Heart left ventricle (tissue), 16 donors: ENCODE results near the gene CAVIN4. TPM values are rescaled to one million over a fixed set of nuclear protein-coding genes. Genes with fewer than 3 reads are reported as not detected.
A peak's percentile ranks its signal among the peaks of the same experiment; 100 is the strongest.

Experiments
- ATAC-seq, 4 donors: fragments of 200-7000 bp; cut with Tn5 transposase; one replicate each; pipeline ENCODE4 v1.9.1; 2020 to 2022; ENCODE audit warnings: moderate library complexity in 4 of 4, mild to moderate bottlenecking in 3 of 4, moderate number of reproducible peaks in 1 of 4
- DNase-seq, 5 donors: peaks; one replicate each; pipeline ENCODE4 v3.0.0-alpha.2; 2020
- H3K27ac ChIP-seq, 12 donors: fragments of 200-600 bp; sonication (generic) in 4 of 12; one replicate each; pipeline versions ENCODE4 v1.5.0 to v1.8.0; 2016 to 2022; ENCODE audit warnings: mild to moderate bottlenecking in 2 of 12
- H3K27me3 ChIP-seq, 9 donors: fragments of 200-600 bp; sonication (generic) in 2 of 9; one replicate each; pipeline versions ENCODE4 v1.5.1 to v1.8.0; 2016 to 2022; ENCODE audit warnings: mild to moderate bottlenecking in 3 of 9
- H3K36me3 ChIP-seq, 9 donors: fragments of 200-600 bp; sonication (generic) in 2 of 9; one replicate each; pipeline versions ENCODE4 v1.5.0 to v1.8.0; 2018 to 2022; ENCODE audit warnings: mild to moderate bottlenecking in 2 of 9
- H3K4me1 ChIP-seq, 12 donors: fragments of 200-600 bp; sonication (generic) in 4 of 12; one replicate each; pipeline versions ENCODE4 v1.5.0 to v1.8.0; 2016 to 2022; ENCODE audit warnings: mild to moderate bottlenecking in 3 of 12
- H3K4me3 ChIP-seq, 12 donors: fragments of 200-600 bp; sonication (generic) in 4 of 12; one replicate each; pipeline versions ENCODE4 v1.5.0 to v1.8.0; 2017 to 2022; ENCODE audit warnings: mild to moderate bottlenecking in 9 of 12, moderate library complexity in 4 of 12
- H3K9me3 ChIP-seq, 12 donors: fragments of 200-600 bp; sonication (generic) in 4 of 12; one replicate each; pipeline versions ENCODE4 v1.5.0 to v1.8.0; 2016 to 2022; ENCODE audit warnings: mild to moderate bottlenecking in 1 of 12
- CTCF ChIP-seq, 12 donors: fragments of 200-600 bp; sonication (generic) in 4 of 12; IDR thresholded peaks; one replicate each; pipeline versions ENCODE4 v1.5.0 to v1.8.0; 2018 to 2022; ENCODE audit warnings: antibody characterized with exemption in 12 of 12, mild to moderate bottlenecking in 5 of 12
- POLR2A ChIP-seq, 2 donors: fragments of 450-650 bp; IDR thresholded peaks; one replicate each; pipeline ENCODE4 v1.6.1; 2017; ENCODE audit warnings: antibody characterized with exemption in 2 of 2, mild to moderate bottlenecking in 2 of 2, moderate library complexity in 2 of 2
- WGBS, 4 donors: extraction: QIAGEN DNeasy Blood & Tissue Kit in 2 of 4; methylation state at CpG; one replicate each; pipeline versions ENCODE4 v1.1.5 to v1.1.7; 2013 to 2018; 5-methylcytosine and 5-hydroxymethylcytosine counted together
- intact Hi-C, 10 donors: fragments of 100-400 bp; cut with DNase I; formaldehyde crosslinking; loops; one replicate each; pipeline versions ENCODE4 v1.11.1 to v1.14.2; 2022
- polyA plus RNA-seq, 2 donors: library from polyadenylated mRNA; stranded (reverse); fragments of 200-250 nt; gene quantifications; one replicate each; pipeline ENCODE4 v1.2.3, GENCODE V29; 2013
- total RNA-seq, 9 donors: library from RNA; depleted of rRNA in 2 of 9; stranded (reverse); fragments of >200 nt in 2 of 9; fragmentation: NEBNext Ultra II Directional in 3 of 9; extraction: Animal tissue kit (Norgen Biotek cat#: 25700) in 3 of 9; gene quantifications; one replicate each; pipeline versions ENCODE4 v1.1.0 to v1.2.4, GENCODE V29; 2016 to 2023
- donor health status: ischemic (EF 13 %, LVEDD 7.1; RV severe dilation, severe dysfunction).
- donor health status: healthy with polysubstance abuse.
- donor health status: DM: no; HTN: yes; CAD: no.
- donor health status: DM: no; HTN: no; CAD: no.
- donor health status: ischemic (EF 25% LVEDD 6.9; RV normal size, moderate dysfunction).
- donor health status: ischemic (EF 25% LVEDD 5.7; RV mildly dilated, moderate dysfunction).
- donor health status: healthy.
- donor health status: DM: yes; HTN: yes; CAD: no.
- donor health status: ischemic (EF 35%, LVEDD 5.7; RV mildly dilated, moderate dysfunction).
- donor health status: nonischemic (EF 11% LVEDD 7.7; RV severe dilation, severe dysfunction).
- donor health status: DM: yes; HTN: yes; CAD: no.
- donor health status: PGD.
- donor health status: ischemic (EF 29% LVEDD 5.4; RV normal size, mild dysfunction).
- donor health status: nonischemic (EF 23%, LVEDD 6.1; RV moderate dilation, normal function).

CAVIN4 gene
- total and polyA plus RNA-seq, 11 donors: 13.9 to 133 (median 62.4) TPM

GRCh38 chr9:100578610-100579009, 731 bp downstream of the CAVIN4 start:
- no peak for DNase-seq
- no peaks in the 10 kb centered on the region for H3K36me3 ChIP-seq
- intact Hi-C loops: loop anchor here in 1 of 10 donors (5.0 kb wide), 1 partner anchor 76 kb away; no protein-coding TSS in a partner anchor
- no peak for ATAC-seq
- H3K27me3 ChIP-seq: no peaks in the 10 kb centered on the region
- no peaks in the 10 kb centered on the region for H3K9me3 ChIP-seq
- peak overlapping the region in 11 of 12 donors; percentile 21 to 60 (median 51) for H3K4me3 ChIP-seq
- TF ChIP-seq CTCF (IDR thresholded peaks at IDR 0.05) (no peak), POLR2A (IDR thresholded peaks at IDR 0.05) (no peak)
- WGBS, 4 donors: 50 to 66% (median 59%) methylated on average over 1 of the region's 1 CpG
- H3K27ac ChIP-seq: peak overlapping the region; percentile 29 to 90 (median 69)
- peaks cover 0 to 10% (median 0%) of the 10 kb centered on the region in 12 donors for H3K4me1 ChIP-seq

- no peak for DNase-seq
- no peaks in the 10 kb centered on the region for H3K27me3 ChIP-seq
- no peaks in the 10 kb centered on the region for H3K9me3 ChIP-seq
- no peaks in the 10 kb centered on the region for H3K36me3 ChIP-seq
- intact Hi-C loops: loop anchor here in 2 of 10 donors (5.0 kb wide), 2 partner anchors 77 to 152 kb away; partner anchors contain the start of gene MSANTD3 (in 1 of the 2)
- H3K4me1 ChIP-seq: peaks cover 0 to 10% (median 0%) of the 10 kb centered on the region in 12 donors
- peak overlapping the region; percentile 8 to 60 (median 50) for H3K4me3 ChIP-seq
- peak in 2 of 4 donors; percentile 42 to 61 for ATAC-seq
- TF ChIP-seq POLR2A (IDR thresholded peaks at IDR 0.05) (no peak), CTCF (IDR thresholded peaks at IDR 0.05) (no peak)
- H3K27ac ChIP-seq: peak overlapping the region; percentile 29 to 90 (median 67)
- 33 to 49% (median 37%) methylated on average over 2 of the region's 2 CpGs for WGBS, 4 donors
These were observed 1.8 kb downstream of the CAVIN4 start for GRCh38 chr9:100579665-100580064.

- H3K4me3 ChIP-seq: peak overlapping the region; percentile 8 to 60 (median 50)
- no peak for TF ChIP-seq CTCF (IDR thresholded peaks at IDR 0.05)
- TF ChIP-seq POLR2A (IDR thresholded peaks at IDR 0.05): no peak
- intact Hi-C loops: loop anchor here in 1 of 10 donors (5.0 kb wide), 1 partner anchor 153 kb away; the partner anchor contains the start of gene MSANTD3
- peak in 2 of 5 donors; percentile 34 to 54 for DNase-seq
- 42 to 53% (median 49%) methylated on average over 3 of the region's 3 CpGs for WGBS, 4 donors
- peaks cover 0 to 10% (median 0%) of the 10 kb centered on the region in 12 donors for H3K4me1 ChIP-seq
- H3K36me3 ChIP-seq: no peaks in the 10 kb centered on the region
- no peaks in the 10 kb centered on the region for H3K27me3 ChIP-seq
- ATAC-seq: no peak
- peak overlapping the region in 11 of 12 donors; percentile 42 to 90 (median 69) for H3K27ac ChIP-seq
- no peaks in the 10 kb centered on the region for H3K9me3 ChIP-seq
These were observed 2.4 kb downstream of the CAVIN4 start for GRCh38 chr9:100580257-100580656.

- Histone ChIP-seq H3K4me1 (peaks cover 0 to 10% (median 0%) of the 10 kb centered on the region in 12 donors), H3K4me3 (peak overlapping the region in 11 of 12 donors; percentile 8 to 60 (median 51)), H3K27me3 (no peaks in the 10 kb centered on the region), H3K36me3 (peaks cover 0 to 8% (median 0%) of the 10 kb centered on the region in 9 donors), H3K9me3 (no peaks in the 10 kb centered on the region), H3K27ac (peak overlapping the region in 11 of 12 donors; percentile 22 to 90 (median 69))
- DNase-seq: no peak
- 59 to 74% (median 62%) methylated on average over 7 of the region's 7 CpGs for WGBS, 4 donors
- TF ChIP-seq CTCF (IDR thresholded peaks at IDR 0.05) (no peak), POLR2A (IDR thresholded peaks at IDR 0.05) (no peak)
- intact Hi-C loops: loop anchor here in 1 of 10 donors (5.0 kb wide), 1 partner anchor 154 kb away; the partner anchor contains the start of gene MSANTD3
- ATAC-seq: peak in 1 of 4 donors; percentile 27
These were observed 3.2 kb downstream of the CAVIN4 start for GRCh38 chr9:100581081-100581480.
